GM23248 (cell line): ENCODE measurements around the gene WASL. TPM values are rescaled to one million over a fixed set of nuclear protein-coding genes. Genes with fewer than 3 reads are reported as not detected.

Source experiments
- DNase-seq: peaks from one replicate; pipeline ENCODE4 v3.0.0-alpha.2; 2015
- H2AFZ ChIP-seq: fragments of 200-600 bp; sonication (generic); 2 replicates; pipeline ENCODE4 v1.6.1; 2016; ENCODE audit warnings: antibody characterized with exemption
- H3F3A ChIP-seq: fragments of 200-600 bp; sonication (generic); 2 replicates; pipeline ENCODE4 v1.6.1; 2016; ENCODE audit warnings: mild to moderate bottlenecking, antibody characterized with exemption, mixed run types; ENCODE audit not compliant: insufficient read depth
- H3K27ac ChIP-seq: fragments of 200-600 bp; sonication (generic); 2 replicates; pipeline ENCODE4 v1.5.1; 2016; ENCODE audit warnings: mild to moderate bottlenecking
- H3K27me3 ChIP-seq: fragments of 200-600 bp; sonication (generic); replicated peaks from 2 replicates; pipeline ENCODE4 v1.6.1; 2016; ENCODE audit warnings: mild to moderate bottlenecking; ENCODE audit not compliant: insufficient read depth
- H3K36me3 ChIP-seq: fragments of 200-600 bp; sonication (generic); 2 replicates; pipeline ENCODE4 v1.6.1; 2016; ENCODE audit warnings: low read depth, mild to moderate bottlenecking
- H3K4me1 ChIP-seq: fragments of 200-600 bp; sonication (generic); 2 replicates; pipeline ENCODE4 v1.6.1; 2016; ENCODE audit warnings: mild to moderate bottlenecking; ENCODE audit not compliant: insufficient read depth
- H3K4me2 ChIP-seq: fragments of 200-600 bp; sonication (generic); one replicate; pipeline ENCODE4 v1.6.1; 2016; ENCODE audit warnings: mild to moderate bottlenecking; ENCODE audit not compliant: unreplicated experiment
- H3K4me3 ChIP-seq: fragments of 200-600 bp; sonication (generic); 2 replicates; pipeline ENCODE4 v1.5.1; 2016; ENCODE audit warnings: mild to moderate bottlenecking
- H3K79me2 ChIP-seq: fragments of 200-600 bp; sonication (generic); 2 replicates; pipeline ENCODE4 v1.6.1; 2016; ENCODE audit warnings: mild to moderate bottlenecking; ENCODE audit not compliant: insufficient read depth
- H3K9ac ChIP-seq: fragments of 200-600 bp; sonication (generic); 2 replicates; pipeline ENCODE4 v1.6.1; 2016; ENCODE audit warnings: mild to moderate bottlenecking
- H3K9me2 ChIP-seq: fragments of 200-600 bp; sonication (generic); 2 replicates; pipeline ENCODE4 v1.6.1; 2016; ENCODE audit warnings: mixed run types, mild to moderate bottlenecking, moderate library complexity; ENCODE audit not compliant: insufficient read depth
- H3K9me3 ChIP-seq: fragments of 200-600 bp; sonication (generic); one replicate; pipeline ENCODE4 v1.6.1; 2017; ENCODE audit warnings: low read depth
- H4K20me1 ChIP-seq: fragments of 200-600 bp; sonication (generic); 2 replicates; pipeline ENCODE4 v1.6.0; 2016; ENCODE audit not compliant: insufficient read depth
- EZH2 ChIP-seq: fragments of 200-600 bp; sonication (generic); IDR thresholded peaks from 2 replicates; pipeline ENCODE4 v1.6.1; 2018; ENCODE audit warnings: antibody characterized with exemption, mild to moderate bottlenecking; ENCODE audit not compliant: insufficient read depth, poor library complexity, severe bottlenecking
- EZH2phosphoT487 ChIP-seq: fragments of 200-600 bp; sonication (generic); IDR thresholded peaks from 2 replicates; pipeline ENCODE4 v1.6.1; 2018; ENCODE audit warnings: antibody characterized with exemption, moderate library complexity, mild to moderate bottlenecking, low read depth; ENCODE audit not compliant: insufficient read depth
- WGBS, 2 experiments: methylation state at CpG; one replicate each; pipeline ENCODE4 v1.1.6; 2015 to 2017; ENCODE audit warnings: low lambda C conversion rate in 2 of 2, low coverage in 1 of 2; ENCODE audit errors: missing lambda C conversion rate in 2 of 2; 5-methylcytosine and 5-hydroxymethylcytosine counted together
- in situ Hi-C: fragments of 300-500 bp; cut with MboI; formaldehyde crosslinking; loops from 2 replicates; pipeline ENCODE4 v1.15.0; 2020
- polyA plus RNA-seq: library from polyadenylated mRNA; unstranded; fragments of >200 nt; fragmentation: Nextera tagmentation; extraction: Ambion mirVana; gene quantifications from 2 replicates; pipeline ENCODE4 v1.2.1, GENCODE V29; 2016
- total RNA-seq: library from RNA; depleted of rRNA; stranded (reverse); fragments of >200 nt; shearing (Covaris generic); gene quantifications from 2 replicates; pipeline ENCODE4 v1.2.3, GENCODE V29; 2014

WASL gene
- total and polyA plus RNA-seq, 2 experiments from 2014 or later, result 11.6 to 20.7 TPM

DNA sequence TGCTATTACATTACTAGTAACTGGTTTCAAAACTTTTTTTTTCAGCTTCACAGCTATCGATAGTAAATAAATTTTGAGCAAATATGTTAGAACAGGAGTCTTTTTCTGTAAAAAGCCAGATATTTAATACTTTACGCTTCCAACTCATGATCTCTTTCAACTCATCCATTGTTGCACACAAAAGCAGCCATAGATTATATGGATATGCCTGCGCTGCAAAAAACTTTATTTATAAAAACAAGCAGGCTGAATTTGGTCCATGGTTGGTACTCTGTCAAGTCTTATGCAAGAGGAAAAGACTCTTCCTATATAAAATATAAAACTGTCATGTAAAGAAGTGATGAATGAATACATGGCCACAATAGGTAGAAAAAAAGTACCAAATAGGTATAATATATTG lies 31.1 kb downstream of the WASL start:
- Histone ChIP-seq H3K9ac (no peak overlapping the region), H3K4me3 (no peak overlapping the region), H3K36me3 (no peaks in the 10 kb centered on the region; the same call in 1 of the 2 replicates), H3K9me2 (no peaks in the 10 kb centered on the region), H3K79me2 (peaks cover 95% of the 10 kb centered on the region), H3K4me1 (peaks cover 22% of the 10 kb centered on the region), H3K9me3 (no peaks in the 10 kb centered on the region), H3K4me2 (no peak overlapping the region), H3K27ac (no peak overlapping the region), H3F3A (peaks cover under 1% of the 10 kb centered on the region; the same call in 1 of the 2 replicates), H4K20me1 (peaks cover 31% of the 10 kb centered on the region), H2AFZ (no peak overlapping the region), H3K27me3 (no peaks in the 10 kb centered on the region)
- in situ Hi-C loops, result no loop called here
- DNase-seq, result no peak
- 97 to 100% methylated on average over 3 of the region's 3 CpGs for WGBS, 2 experiments
- TF ChIP-seq EZH2phosphoT487, result no peak
- TF ChIP-seq EZH2, result no peak

DNA sequence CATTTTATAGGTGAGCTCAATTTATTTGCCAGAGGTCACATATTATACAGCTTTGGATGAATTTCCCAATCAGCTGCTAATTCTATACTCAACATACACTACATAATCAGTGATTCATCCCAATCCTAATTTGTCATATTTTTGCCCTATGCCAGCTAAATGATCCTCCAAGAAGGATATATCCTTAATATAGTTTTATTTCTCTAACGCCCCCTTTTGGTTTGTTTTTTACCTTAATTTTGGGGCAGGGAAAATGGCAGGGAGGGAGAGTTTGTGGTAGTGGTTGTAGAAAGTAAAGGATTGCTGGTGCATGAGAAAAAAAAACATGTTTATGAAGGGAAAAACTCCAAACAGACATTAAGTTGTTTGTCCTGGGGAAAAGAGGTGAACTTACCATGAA lies 31.9 kb downstream of the WASL start:
- peaks cover 95% of the 10 kb centered on the region for H3K79me2 ChIP-seq

GRCh38 chr7:123715799-123716198 lies 33.0 kb downstream of the WASL start:
- Histone ChIP-seq H3K9ac (no peak overlapping the region), H3K9me3 (no peaks in the 10 kb centered on the region), H3K79me2 (peaks cover 95% of the 10 kb centered on the region), H4K20me1 (peaks cover 40% of the 10 kb centered on the region), H3K4me3 (no peak overlapping the region), H3K9me2 (no peaks in the 10 kb centered on the region), H3K4me2 (no peak overlapping the region), H3K27ac (no peak overlapping the region), H2AFZ (no peak overlapping the region), H3F3A (peaks cover 12% of the 10 kb centered on the region), H3K27me3 (no peaks in the 10 kb centered on the region), H3K36me3 (no peaks in the 10 kb centered on the region; the same call in 1 of the 2 replicates), H3K4me1 (peaks cover 37% of the 10 kb centered on the region)
- in situ Hi-C loops, result no loop called here
- 0% methylated on average over 1 of the region's 1 CpG for WGBS, 2 experiments
- DNase-seq, result no peak
- TF ChIP-seq EZH2 (no peak), EZH2phosphoT487 (no peak)

More for the DNA sequence above, 31.9 kb downstream of the WASL start:
- WGBS, 2 experiments, result 91 to 98% methylated on average over 1 of the region's 1 CpG
- H3K9me2 ChIP-seq, result no peaks in the 10 kb centered on the region
- H3K36me3 ChIP-seq, result no peaks in the 10 kb centered on the region; the same call in 1 of the 2 replicates
- H3K27ac ChIP-seq, result no peak overlapping the region
- in situ Hi-C loops, result no loop called here
- no peak overlapping the region for H3K9ac ChIP-seq
- no peak overlapping the region for H3K4me3 ChIP-seq
- H4K20me1 ChIP-seq, result peaks cover 38% of the 10 kb centered on the region
- no peak overlapping the region for H2AFZ ChIP-seq
- H3K27me3 ChIP-seq, result no peaks in the 10 kb centered on the region
- no peak for DNase-seq
- H3K4me1 ChIP-seq, result peaks cover 30% of the 10 kb centered on the region
- TF ChIP-seq EZH2phosphoT487 (no peak), EZH2 (no peak)
- H3F3A ChIP-seq, result peaks cover 9% of the 10 kb centered on the region
- H3K9me3 ChIP-seq, result no peaks in the 10 kb centered on the region
- no peak overlapping the region for H3K4me2 ChIP-seq

DNA sequence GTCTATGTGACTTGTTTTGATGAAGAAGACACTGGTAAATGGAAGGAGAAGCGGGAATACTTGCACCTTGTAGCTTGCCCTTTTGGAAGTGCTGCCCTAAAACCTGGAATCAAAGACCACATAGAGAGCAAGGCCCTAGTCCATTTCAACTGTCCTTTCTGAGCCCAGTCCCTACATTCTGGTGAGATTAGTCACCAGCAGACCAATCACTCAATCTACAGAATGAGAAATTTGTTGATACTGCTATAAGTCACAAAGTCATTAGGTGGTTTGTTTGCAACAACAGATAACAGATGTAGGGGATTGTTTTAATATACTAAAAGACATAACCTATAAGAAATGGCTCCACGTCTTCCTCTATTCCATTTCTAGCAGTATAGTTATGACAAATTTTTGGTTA lies 33.6 kb downstream of the WASL start:
- TF ChIP-seq EZH2, result no peak
- no peak for TF ChIP-seq EZH2phosphoT487
- in situ Hi-C loops, result no loop called here
- no peaks in the 10 kb centered on the region; the same call in 1 of the 2 replicates for H3K36me3 ChIP-seq
- no peaks in the 10 kb centered on the region for H3K9me2 ChIP-seq
- H3F3A ChIP-seq, result peaks cover 12% of the 10 kb centered on the region
- no peak overlapping the region for H2AFZ ChIP-seq
- no peak overlapping the region for H3K4me3 ChIP-seq
- DNase-seq, result no peak
- H3K27me3 ChIP-seq, result no peaks in the 10 kb centered on the region
- H3K9me3 ChIP-seq, result no peaks in the 10 kb centered on the region
- H3K27ac ChIP-seq, result no peak overlapping the region
- H3K9ac ChIP-seq, result no peak overlapping the region
- H3K4me1 ChIP-seq, result peaks cover 37% of the 10 kb centered on the region
- no peak overlapping the region for H3K4me2 ChIP-seq
- peaks cover 42% of the 10 kb centered on the region for H4K20me1 ChIP-seq
- WGBS, 2 experiments, result 87 to 96% methylated on average over 2 of the region's 2 CpGs
- peaks cover 95% of the 10 kb centered on the region for H3K79me2 ChIP-seq
